A673 (cell line): ENCODE data around the gene SCN9A. TPM values are rescaled to one million over a fixed set of nuclear protein-coding genes. Genes with fewer than 3 reads are reported as not detected.

ENCODE experiments used
- BruUV-seq: library from RNA; stranded (reverse); fragments of 400-500 nt; replicated peaks from 2 replicates; lab custom pipeline; 2021; lab: Mats Ljungman, UMichigan
- CTCF ChIA-PET: fragments of 300-600 bp; sonication (Branson Sonifier 250); formaldehyde crosslinking; loops from one replicate; lab custom pipeline; 2022; ENCODE audit warnings: antibody characterized with exemption; lab: Charles Lee
- POLR2A ChIA-PET: fragments of 300-600 bp; sonication (Branson Sonifier 250); formaldehyde crosslinking; loops from one replicate; lab custom pipeline; 2022; ENCODE audit warnings: antibody characterized with exemption; ENCODE audit not compliant: low non-redundant PET; lab: Charles Lee
- DNase-seq: peaks from one replicate; pipeline ENCODE4 v3.0.0-alpha.2; 2015; ENCODE audit warnings: low spot score
- H3K27ac ChIP-seq: fragments of 200-600 bp; sonication (generic); 2 replicates; pipeline ENCODE4 v1.5.1; 2016; ENCODE audit warnings: mixed run types, low read depth, mild to moderate bottlenecking, mixed read lengths, antibody characterized with exemption, low read length; ENCODE audit not compliant: poor library complexity, severe bottlenecking
- H3K27me3 ChIP-seq: fragments of 200-600 bp; sonication (generic); replicated peaks from 2 replicates; pipeline ENCODE4 v1.6.1; 2017; ENCODE audit warnings: mixed run types, low read depth, mild to moderate bottlenecking, mixed read lengths, antibody characterized with exemption, low read length; ENCODE audit not compliant: insufficient read depth, poor library complexity
- H3K36me3 ChIP-seq: fragments of 200-600 bp; sonication (generic); 2 replicates; pipeline ENCODE4 v1.6.1; 2016; ENCODE audit warnings: mixed run types, mild to moderate bottlenecking, mixed read lengths, antibody characterized with exemption, low read length; ENCODE audit not compliant: insufficient read depth, poor library complexity, severe bottlenecking
- H3K4me1 ChIP-seq: fragments of 200-600 bp; sonication (generic); 2 replicates; pipeline ENCODE4 v1.6.1; 2017; ENCODE audit warnings: mixed run types, mild to moderate bottlenecking, mixed read lengths, antibody characterized with exemption, low read length; ENCODE audit not compliant: insufficient read depth, poor library complexity, severe bottlenecking
- H3K4me3 ChIP-seq: fragments of 200-600 bp; sonication (generic); 2 replicates; pipeline ENCODE4 v1.5.1; 2016; ENCODE audit warnings: low read depth, mixed run types, mild to moderate bottlenecking, mixed read lengths, low read length; ENCODE audit not compliant: poor library complexity, severe bottlenecking
- H3K9me3 ChIP-seq: fragments of 200-600 bp; sonication (generic); 2 replicates; pipeline ENCODE4 v1.6.1; 2016; ENCODE audit warnings: mixed run types, low read depth, mild to moderate bottlenecking, mixed read lengths, antibody characterized with exemption, low read length; ENCODE audit not compliant: poor library complexity, severe bottlenecking
- CTCF ChIP-seq: fragments of 300-800, 200-600 bp; sonication (generic); conservative IDR thresholded peaks from 2 replicates; pipeline ENCODE4 v1.5.1; 2017; ENCODE audit warnings: low read depth, mild to moderate bottlenecking, antibody characterized with exemption, low read length, moderate library complexity, mixed read lengths
- EZH2 ChIP-seq: fragments of 200-600 bp; sonication (generic); IDR thresholded peaks from 2 replicates; pipeline ENCODE4 v1.6.1; 2017; ENCODE audit warnings: borderline replicate concordance, low read depth, mild to moderate bottlenecking, mixed read lengths, antibody characterized with exemption, low read length; ENCODE audit not compliant: poor library complexity, severe bottlenecking
- intact Hi-C: fragments of 100-400 bp; cut with micrococcal nuclease; formaldehyde crosslinking; loops from one replicate; pipeline ENCODE4 v1.10.0; 2022; ENCODE audit not compliant: unreplicated experiment
- total RNA-seq: library from RNA; stranded (reverse); gene quantifications from 2 replicates; pipeline ENCODE4 v1.2.3, GENCODE V29; 2021

SCN9A gene
- total RNA-seq, 1 experiment from 2014 or later: 3.5 TPM

- POLR2A ChIA-PET: no interaction called here
- H3K4me1 ChIP-seq: peaks cover 13% of the 10 kb centered on the region
- DNase-seq: no peak
- H3K36me3 ChIP-seq: no peaks in the 10 kb centered on the region
- CTCF ChIA-PET: no interaction called here
- intact Hi-C loops: no loop called here
- H3K27ac ChIP-seq: no peak overlapping the region
- TF ChIP-seq EZH2 (no peak), CTCF (no peak)
- H3K9me3 ChIP-seq: no peaks in the 10 kb centered on the region
- H3K4me3 ChIP-seq: no peak overlapping the region
- H3K27me3 ChIP-seq: no peaks in the 10 kb centered on the region
- no TSS peak for BruUV-seq
Observed at GRCh38 chr2:166351319-166351718, 24.4 kb downstream of the SCN9A start.

- no peak for DNase-seq
- H3K27me3 ChIP-seq: no peaks in the 10 kb centered on the region
- ChIA-PET POLR2A (no interaction called here), CTCF (no interaction called here)
- peaks cover 13% of the 10 kb centered on the region for H3K4me1 ChIP-seq
- H3K9me3 ChIP-seq: no peaks in the 10 kb centered on the region
- no TSS peak for BruUV-seq
- intact Hi-C loops: no loop called here
- no peak overlapping the region for H3K4me3 ChIP-seq
- TF ChIP-seq CTCF (no peak), EZH2 (no peak)
- no peak overlapping the region for H3K27ac ChIP-seq
- no peaks in the 10 kb centered on the region for H3K36me3 ChIP-seq
Observed at GRCh38 chr2:166350525-166350924, 25.2 kb downstream of the SCN9A start.

- CTCF ChIA-PET: interaction anchor here (0.5 kb wide), 1 partner anchor 15 kb away, joined by 3 read pairs; no protein-coding TSS in a partner anchor
Observed at GRCh38 chr2:166344286-166345113, 31.2 kb downstream of the SCN9A start.

More at GRCh38 chr2:166344286-166345113, 31.2 kb downstream of the SCN9A start:
- intact Hi-C loops: no loop called here
- TF ChIP-seq EZH2 (no peak), CTCF (no peak)
- peaks cover 35% of the 10 kb centered on the region for H3K4me1 ChIP-seq
- POLR2A ChIA-PET: no interaction called here
- BruUV-seq: no TSS peak
- peak; percentile 49 for DNase-seq
- H3K36me3 ChIP-seq: no peaks in the 10 kb centered on the region
- H3K4me3 ChIP-seq: no peak overlapping the region
- H3K27me3 ChIP-seq: no peaks in the 10 kb centered on the region
- H3K9me3 ChIP-seq: no peaks in the 10 kb centered on the region
- H3K27ac ChIP-seq: peak overlapping the region; percentile 0
